HG02973 (cell line): ENCODE results near the gene MAP3K21.

ENCODE experiments used
- ATAC-seq: cut with Tn5 transposase; IDR thresholded peaks from one replicate; pipeline ENCODE4 v1.9.1; 2021; ENCODE audit warnings: moderate library complexity; ENCODE audit not compliant: unreplicated experiment

The MAP3K21 gene

DNA sequence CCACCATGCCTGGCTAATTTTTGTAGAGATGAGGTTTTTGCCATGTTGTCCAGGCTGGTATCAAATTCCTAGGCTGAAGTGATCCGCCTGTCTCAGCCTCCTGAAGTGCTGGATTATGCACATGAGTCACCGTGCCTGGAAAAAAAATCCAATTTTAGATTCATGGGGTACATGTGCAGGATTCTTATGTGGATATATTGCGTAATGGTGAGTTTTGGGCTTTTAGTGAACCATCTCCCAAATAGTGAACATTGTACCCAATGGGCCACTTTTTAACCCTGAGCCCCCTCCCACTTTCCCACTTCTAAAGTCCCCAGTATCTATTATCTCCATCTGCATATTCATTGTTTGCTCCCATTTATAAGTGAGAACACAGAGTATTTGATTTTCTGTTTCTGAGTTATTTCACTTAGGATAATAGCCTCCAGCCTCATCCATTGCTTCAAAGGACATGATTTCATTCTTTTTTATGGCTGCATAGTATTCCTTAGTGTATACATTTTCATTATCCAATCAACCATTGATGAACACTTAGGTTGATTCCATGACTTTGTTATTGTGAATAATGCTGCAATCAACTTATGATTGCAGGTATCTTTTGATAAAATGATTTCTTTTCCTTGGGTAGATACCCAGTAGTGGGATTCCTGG, 104.4 kb downstream of the MAP3K21 start:
- no peak for ATAC-seq

DNA sequence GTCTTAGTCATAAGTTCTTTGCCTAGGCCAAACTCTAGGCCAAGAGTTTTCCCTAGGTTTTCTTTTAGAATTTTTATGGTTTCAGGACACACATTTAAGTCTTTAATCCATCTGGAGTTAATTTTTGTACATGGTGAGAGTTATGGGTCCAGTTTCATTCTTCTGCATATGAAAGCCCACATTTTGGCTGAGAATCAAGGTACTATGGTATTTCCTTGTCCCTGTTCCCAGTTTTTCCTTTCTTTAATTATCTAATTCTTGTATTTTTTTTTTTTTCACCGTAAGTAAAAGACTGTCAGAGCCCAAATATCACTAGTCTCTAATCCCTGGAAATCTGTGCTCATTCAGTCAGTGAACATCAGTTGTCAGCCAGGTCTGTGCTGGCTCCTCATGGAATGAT, 105.4 kb downstream of the MAP3K21 start:
- ATAC-seq = no peak

DNA sequence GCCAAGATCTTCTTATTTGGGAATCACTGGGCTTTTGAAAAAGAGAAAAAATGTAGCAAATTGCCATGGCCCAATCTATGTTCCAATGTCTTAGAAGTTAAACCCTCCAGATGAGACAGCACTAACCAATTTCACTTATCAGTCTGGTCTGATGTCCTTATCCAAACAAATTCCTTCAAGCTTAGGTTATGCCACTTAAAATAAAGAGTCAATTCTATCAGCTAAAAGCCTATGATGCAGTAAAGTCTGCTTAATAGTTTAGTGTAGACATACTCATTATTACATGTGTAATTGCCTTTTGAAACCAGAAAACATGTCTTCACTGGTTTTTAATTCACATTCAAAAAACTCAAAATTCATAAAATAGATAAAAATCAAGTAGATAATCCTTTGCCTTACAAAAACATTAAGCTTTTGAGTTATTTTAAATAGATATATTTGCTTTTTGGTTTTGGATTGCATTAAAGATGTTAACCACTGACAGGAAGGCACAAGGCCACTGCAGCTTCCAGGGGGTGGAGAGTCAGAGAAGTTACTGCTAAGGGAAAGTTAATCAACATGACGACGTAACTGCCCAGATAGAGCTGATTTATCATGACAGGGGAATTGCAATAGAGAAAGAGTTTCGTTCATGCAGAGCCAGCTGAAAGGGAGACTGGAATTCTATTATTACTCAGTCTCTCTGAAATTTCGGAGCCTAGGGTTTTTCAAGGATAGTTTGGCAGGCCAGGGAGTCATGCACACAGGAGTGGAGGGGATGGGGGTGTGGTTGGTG, 106.1 kb downstream of the MAP3K21 start:
- ATAC-seq = no peak
